DMS153 treated with DMSO at 0.1 percent for 48 hours (cell line): Measurements from ENCODE around the gene NEO1.
"Not testable (repeated sequence)": the region's sequence is repeated elsewhere in the genome, so short reads cannot be mapped to it uniquely, and the experiment has no call there.

Experiments
- DNase-seq: peaks from one replicate; lab custom pipeline; 2025; ENCODE audit not compliant: unreplicated experiment; lab: John Stamatoyannopoulos, UW

The NEO1 gene

DNA sequence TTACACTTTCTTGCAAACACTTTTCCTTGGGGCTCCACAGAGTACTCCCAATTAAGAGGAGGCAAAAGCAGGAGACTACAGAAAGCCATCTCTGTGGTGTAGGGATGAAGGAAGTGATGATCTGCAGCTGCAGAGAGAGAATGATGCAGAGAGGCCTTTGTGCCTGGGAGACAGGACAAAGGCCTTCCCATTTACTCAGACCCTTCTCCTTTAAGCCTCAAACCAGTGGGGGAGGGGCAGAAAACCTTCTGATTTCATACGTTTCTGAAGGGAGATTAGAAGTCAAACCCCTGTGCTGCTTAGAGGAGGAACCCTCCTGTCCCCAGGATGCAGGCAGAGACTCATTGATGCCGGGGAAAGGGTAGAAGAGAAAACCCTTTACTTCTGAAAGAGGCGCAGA lies 130.8 kb downstream of the NEO1 start:
- DNase-seq: no peak

DNA sequence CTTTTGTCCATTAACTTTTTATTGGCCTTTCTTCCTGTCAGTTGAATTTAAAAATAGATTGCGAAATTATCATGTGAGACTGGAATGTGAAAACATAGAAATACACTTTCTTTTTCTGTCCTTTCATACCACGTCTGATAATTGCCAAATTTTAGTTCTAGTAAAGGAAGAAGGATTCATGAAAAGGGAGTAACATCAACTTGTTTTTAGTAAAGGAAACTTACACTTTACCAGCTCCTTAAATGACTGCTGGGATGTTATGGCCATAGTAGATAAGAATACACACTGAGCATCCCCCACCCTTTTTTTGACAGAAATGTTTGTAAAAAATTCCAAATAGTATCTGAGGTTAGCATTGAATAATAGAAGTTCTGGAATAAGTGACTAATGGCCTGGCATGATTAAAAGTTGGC lies 137.9 kb downstream of the NEO1 start:
- DNase-seq: no peak

DNA sequence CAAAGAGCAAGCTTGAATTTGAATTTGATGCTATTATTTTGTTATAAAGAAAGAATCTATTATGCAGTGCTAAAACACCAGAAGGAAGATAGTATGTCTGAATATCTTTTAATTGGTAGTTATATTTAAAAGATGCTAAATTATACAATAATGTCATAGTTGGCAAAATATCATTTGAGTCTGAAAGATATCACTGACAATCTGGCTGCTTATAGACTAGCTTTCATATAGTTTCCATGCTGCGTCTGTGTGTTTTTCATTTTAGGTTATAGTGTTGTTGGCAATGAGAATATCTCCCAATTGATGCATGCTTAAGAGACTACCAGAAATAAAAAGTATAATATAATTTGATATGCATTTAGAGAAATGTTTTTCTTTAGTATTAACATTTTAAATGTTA lies 142.9 kb downstream of the NEO1 start:
- no peak for DNase-seq

DNA sequence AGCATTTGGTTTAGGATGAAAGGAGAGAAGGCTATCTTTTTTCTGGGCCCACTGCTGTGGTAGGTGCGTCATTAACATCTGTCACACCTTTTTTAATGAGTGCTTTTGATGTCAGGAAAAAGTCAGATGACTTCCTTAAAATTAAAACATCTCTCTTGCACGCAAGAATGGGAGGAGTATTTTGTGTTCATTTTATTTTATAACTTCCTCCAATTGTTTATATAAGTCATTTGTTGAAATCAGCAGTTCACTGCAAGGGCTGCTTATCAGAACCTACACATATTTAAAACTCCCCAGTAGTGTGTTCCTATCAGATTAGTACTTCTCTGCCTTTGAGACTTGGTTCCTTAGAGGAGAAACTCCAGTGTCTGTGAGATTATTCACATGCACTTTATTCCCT lies 143.8 kb downstream of the NEO1 start:
- no peak for DNase-seq

DNA sequence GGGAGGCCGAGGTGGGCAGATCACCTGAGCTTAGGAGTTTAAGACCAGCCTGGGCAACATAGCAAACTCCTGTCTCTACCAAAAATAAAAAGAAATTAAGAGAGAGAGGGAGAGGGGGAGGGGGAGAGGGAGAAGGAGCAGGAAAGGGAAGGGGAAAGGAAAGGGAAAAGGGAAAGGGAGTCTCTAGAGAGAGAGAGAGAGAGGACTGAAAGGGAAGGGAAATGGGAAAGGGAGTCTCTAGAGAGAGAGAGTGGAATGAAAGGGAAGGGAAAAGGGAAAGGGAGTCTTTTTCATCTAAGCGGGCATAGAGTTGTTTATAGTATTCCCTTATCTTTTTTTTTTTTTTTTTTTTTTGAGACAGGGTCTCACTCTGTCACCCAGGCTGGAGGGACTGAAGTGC lies 148.1 kb downstream of the NEO1 start:
- no peak for DNase-seq

DNA sequence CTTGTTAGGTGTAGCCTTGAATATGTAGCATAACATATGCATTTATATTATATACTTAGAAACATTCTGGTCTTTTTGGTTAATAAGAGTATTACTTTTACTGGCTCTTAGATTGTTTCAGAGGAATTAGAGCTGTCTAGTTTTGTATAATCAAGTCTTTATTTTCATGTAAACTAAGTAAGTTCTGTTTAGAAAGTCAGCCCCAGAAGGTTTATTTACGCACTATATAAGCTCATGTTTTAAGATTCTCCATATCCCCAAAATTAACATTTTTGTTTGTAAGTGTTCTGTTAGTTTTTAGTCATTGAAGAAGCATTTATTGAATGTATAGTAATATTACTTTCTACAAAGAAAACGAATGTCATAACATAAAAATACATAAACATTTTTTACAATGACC lies 158.4 kb downstream of the NEO1 start:
- no peak for DNase-seq

DNA sequence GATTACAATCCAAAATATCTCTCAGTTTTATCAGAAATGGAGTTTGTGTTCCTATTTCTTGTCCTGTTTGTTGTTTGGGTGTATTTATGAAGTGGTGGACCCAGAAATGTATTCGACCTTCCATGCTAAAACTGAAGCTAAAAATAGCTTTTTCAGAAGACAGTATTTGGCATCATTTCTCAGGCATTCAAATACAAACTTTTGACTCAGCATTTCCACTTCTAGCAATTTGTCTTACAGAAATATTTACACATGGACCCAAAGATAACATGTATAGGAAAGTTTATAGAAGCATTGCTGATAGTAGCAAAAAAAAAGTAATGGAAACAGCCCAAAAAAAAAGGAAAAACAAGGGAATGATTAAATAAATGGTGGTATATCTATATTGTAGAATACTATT lies 160.2 kb downstream of the NEO1 start:
- no peak for DNase-seq

DNA sequence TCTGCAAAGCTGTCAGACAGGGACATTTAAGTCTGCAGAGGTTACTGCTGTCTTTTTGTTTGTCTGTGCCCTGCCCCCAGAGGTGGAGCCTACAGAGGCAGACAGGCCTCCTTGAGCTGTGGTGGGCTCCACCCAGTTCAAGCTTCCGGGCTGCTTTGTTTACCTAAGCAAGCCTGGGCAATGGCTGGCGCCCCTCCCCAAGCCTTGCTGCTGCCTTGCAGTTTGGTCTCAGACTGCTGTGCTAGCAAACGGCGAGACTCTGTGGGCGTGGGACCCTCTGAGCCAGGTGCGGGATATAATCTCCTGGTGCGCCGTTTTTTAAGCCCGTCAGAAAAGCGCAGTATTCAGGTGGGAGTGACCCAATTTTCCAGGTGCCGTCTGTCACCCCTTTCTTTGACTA lies 169.2 kb downstream of the NEO1 start:
- DNase-seq: not testable (repeated sequence)

DNA sequence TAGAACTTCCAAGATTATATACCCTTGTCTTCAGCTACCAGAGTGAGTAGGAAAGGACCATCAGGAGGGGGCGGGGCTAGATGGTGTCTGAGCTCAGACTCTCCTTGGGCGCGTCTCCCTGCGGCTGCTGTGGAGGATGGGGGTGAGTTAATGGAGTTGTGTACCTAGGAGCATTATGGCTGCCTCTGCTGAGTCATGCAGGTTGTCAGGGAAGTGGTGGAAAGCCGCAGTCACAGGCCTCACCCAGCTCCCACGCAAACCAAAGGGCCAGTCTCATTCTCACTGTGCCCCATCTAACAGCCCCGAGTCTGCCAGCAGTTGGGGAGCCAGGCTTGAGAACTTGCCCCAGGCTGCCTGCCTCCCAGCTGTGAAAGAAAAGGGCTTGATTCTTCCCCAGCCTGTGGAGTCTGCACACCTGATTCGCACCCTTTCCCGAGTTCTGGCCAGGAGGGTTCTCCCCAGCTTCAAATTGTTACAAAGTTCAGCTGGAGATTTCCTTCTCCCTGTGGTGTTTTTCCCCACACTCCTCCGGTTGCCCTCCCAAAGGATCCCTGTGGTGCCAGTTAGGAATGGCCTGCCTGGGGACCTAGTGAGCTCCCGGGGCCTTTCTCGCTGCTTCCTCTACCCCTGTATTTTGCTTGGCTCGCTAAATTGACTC lies 173.2 kb downstream of the NEO1 start:
- DNase-seq: no peak

DNA sequence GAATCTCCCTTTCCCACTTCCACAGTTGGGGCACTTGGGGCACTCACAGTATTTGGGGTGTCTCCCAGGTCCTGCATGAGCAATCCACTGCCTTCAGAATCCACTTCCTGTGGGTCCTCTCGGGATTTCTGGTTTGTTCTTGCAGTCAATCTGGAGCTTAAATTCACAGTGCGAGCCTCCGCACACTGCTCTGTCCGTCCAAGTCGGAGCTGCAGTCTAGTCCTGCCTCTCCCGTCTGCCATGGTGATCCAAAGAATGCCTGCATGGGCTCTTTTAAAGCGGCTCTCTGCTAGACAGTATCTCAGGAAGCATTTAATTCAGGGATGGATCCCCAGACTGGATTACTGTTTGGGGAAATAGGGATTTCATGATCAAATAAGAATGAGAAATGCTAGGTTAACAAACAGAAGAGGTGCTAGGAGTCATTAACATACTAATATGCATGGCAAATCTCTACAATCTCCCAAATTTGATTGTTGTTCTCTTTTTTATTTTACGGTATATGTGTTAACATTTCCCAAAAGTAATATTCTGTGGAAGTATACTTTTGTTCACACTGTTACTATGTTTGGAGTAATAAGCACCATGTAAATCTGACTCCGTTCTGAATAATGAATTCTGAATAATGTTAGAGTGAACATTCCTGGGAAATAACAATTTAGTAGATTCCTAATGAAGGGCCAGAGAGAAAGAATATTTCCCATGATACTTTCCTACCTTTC lies 174.0 kb downstream of the NEO1 start:
- DNase-seq: no peak

DNA sequence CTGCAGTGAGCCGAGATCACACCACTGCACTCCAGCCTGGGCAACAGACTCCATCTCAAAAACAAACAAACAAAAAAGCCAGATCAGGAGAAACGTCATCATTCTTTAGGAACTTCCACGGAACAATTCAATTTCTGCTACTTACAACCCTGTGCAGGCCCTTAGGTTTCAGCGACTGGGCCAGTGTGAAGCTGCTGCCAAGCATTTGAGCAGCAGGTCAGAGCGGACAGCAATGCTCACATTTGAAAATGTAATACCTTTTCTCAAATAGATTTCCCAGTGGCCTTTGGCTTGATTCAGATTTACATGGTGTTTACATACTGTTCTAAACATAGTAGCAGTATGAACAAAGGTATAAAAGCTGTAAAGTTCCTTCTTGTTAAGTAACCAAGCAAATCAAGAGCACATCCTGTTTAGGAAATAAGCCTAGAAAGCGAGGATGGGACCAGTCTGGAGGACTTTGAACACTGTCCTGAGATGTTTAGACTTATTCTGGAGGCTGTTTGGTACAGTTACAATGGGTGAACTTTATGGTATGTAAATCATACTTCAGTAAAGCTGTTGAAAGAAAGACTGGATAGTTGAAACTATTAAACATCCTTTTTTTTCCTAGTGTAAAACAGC lies 175.3 kb downstream of the NEO1 start:
- DNase-seq: no peak

DNA sequence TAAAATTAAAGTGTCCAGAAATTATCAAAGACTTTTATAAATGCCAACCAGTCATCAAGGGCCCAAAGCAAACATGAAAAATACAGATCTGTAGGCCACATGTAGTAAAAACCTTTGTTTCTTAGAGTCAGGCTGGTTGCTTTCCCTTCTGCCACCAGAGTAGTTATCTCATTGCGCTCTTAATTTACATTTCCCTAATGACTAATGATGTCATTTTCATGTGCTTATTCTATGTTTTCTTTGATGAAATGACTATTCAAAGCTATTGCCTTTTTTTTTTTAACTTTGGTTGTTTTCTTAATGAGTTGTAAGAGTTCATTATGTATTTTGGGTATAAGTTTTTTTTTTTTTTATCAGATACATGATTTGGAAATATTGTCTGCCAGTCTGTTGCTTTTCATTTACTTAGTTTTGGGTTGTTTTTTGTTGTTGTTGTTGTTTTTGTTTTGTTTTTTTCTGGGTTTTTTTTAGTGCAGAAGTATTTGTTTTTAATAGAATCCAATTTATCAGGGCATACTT lies 175.9 kb downstream of the NEO1 start:
- no peak for DNase-seq

DNA sequence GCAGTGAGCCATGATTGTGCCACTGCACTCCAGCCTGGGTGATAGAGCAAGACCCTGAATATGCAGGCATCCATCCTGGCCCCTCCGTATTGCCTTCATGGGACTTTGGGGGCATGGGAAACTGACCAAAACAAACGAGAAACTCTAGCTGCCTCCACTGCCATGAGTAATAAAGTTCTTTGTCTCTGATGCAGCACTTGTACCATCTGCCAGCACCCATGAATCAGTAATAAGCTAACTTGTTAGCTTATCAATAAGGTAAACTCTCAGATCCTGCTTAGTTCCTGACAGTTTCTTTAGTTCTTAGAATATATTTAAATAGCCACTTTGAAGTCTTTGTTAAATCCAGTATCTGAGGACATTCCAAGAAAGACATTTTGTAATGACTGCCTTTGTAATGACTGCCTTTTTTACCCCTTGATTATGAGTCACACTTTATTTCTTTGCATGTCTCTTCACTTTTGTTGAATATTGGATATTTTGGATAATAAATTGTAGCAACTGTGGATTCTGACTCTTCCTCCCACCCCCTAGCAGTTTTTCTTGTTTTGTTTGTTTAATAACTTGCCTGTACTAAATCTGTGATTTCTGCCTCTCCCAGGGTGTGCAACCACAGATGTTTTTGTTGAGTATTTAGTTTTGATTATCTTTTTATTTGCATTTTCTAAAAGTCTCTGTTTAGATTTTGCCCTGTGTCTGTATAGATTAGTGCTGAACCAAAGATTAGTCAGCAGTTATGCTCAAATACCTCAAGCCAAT lies 179.6 kb downstream of the NEO1 start:
- DNase-seq: no peak

DNA sequence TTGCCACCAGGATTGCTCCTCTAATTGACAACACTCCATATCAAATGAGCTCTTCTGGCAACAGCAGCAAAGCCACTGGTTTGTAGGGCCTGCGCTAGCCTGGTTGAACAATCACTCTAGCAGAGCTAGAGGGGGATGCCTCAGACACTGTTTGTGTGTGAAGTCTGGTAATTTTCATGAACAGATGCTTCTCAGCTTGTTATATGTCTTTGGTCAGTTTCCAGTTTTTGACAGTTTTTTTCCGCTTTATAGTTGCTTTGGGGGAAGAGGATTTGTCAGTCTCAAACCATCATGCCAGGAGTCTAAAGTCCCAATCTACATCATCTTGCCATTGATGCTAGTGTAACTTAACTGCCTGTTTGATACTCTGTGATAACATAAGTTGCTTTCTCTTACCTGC lies 180.5 kb downstream of the NEO1 start:
- DNase-seq: no peak

DNA sequence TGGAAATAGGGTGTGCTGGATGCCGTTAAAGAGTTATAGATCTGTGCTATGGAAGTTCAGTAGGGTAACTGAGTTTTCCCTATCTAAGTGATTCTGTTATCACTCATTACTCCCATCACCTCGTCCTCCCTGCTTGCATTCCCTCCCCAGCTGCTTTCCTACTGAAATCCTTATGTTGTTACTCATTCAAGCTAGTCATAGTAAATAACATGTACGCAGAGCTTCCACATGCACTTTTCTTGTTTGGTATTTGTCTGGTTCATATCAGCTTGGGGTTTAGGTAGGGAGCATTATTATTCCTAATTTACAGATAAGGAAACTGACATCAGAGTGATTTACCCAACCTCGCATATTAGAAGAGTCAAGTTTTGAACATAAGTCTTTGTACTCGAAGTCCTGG lies 181.4 kb downstream of the NEO1 start:
- no peak for DNase-seq

DNA sequence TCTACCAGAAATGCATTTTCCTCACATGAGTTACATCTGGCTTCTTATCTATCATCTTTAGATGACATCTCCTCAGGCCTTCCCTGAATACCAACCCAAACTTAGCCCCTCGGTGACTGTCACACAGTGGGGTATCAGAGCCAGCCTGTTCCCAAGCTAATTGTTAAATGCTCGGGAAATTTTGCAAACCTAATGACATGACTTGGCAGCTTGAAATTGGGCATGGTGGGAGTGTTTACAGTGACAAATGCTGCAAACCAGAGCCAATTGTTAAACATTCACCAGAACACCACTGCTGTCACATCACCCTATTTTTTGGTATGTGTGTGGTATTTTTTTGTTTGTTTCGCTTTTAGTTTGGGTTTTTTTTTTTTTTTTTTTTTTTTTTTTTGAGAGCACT lies 185.6 kb downstream of the NEO1 start:
- no peak for DNase-seq

DNA sequence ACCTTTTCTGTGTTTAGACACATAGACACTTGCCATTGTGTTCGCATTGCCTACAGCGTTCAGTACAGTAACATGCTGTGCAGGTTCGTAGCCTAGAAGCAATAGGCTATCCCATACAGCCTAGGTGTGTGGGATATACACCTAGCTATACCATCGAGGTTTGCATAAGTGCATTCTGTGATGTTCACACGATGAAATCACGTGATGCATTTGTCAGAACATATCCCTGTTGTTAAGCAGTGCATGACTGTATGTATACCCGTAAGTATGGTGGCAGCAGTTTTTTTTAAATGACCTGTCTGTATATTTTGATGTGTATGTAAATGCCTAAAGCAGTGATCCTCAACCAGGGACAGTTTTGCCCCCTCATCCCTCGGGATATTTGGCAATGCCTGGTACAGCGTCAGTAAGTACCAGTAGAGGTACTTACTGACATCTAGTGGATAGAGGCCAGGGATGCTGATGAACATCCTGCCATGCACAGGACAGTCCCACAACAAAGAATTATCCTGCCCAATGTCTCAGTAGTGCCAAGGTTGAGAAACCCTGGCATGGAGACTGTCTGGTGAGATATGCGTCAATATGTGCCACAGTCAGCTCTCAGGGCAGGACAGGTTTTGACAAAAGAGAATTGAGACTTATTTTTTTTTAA lies 187.4 kb downstream of the NEO1 start:
- no peak for DNase-seq

DNA sequence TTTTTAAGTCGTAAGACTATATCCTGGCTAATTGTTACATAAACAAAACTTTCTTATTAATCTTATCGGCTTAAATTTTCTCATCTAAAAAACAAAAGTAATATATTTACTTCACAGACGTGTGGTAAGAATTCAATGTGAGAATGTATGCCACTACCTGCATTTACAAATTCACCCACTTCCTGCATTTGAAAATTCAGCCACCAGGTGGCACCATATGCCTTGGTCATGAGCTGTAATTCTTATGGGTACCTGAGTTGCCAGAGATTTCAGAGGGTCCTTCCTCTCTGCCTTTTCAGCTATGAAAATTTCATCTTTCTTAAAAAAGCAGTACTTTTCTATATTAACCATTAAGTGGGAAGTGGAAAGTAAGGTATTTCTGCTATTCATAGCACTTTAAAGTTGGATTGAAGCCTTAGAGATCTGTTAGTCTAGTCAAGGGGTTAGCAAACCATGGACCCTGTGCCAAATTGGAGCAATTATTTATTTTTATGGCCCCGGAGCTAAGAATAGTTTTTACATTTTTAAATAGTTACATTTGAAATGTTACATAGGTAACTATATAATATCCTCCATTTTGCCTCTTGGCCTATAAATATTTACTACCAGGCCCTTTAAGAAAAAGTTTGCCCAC lies 188.7 kb downstream of the NEO1 start:
- no peak for DNase-seq

DNA sequence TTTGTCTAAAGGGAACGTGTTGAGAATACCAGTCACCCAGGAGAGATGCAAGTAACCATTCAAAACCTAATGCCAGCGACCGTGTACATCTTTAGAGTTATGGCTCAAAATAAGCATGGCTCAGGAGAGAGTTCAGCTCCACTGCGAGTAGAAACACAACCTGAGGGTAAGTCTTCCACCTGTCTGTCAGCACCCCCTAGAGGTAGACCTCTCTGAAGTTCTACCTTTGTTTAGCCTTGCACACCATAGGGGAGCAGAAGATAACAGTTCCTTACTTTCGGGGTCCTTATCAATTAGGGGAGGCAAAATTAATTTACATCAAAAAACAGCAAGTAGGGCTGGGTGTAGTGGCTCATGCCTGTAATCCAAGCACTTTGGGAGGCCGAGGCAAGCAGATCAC lies 192.1 kb downstream of the NEO1 start:
- no peak for DNase-seq

DNA sequence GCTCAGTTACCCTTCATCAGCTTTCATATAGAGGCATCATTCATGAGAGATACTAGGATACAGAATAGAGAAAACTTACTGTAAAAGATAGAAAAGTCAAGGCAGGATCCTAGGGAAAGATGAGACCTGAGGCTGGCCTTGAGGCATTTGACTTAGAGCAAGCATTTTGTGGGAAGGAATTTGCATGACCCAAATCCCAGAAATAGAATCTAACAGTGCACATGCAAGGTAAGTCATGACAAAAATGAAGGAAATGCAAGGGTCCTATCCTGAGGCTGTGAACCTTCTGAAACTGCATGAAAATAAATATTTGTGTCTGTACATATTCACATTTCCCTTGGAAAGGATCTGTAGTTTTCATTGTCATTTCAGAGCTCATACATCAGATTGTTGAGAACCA lies 194.2 kb downstream of the NEO1 start:
- DNase-seq: no peak

DNA sequence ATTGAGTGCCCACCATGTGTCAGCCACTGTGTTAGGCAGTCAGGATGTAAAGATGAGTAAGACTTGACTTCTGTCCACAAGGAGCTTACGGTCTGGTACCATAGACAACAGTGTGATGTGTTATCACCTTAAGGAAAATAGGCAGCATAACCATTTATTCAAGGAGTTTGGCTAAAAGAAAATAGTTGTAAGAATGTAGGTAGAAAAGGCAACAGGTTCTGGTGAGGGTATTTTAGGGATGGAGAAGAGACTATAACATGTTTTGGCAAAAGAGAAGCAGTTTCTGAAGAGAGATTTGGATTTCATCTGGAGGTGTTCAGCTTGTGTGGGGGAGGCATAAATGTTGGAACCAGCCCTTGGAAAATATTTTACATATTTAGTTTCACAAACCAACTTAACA lies 194.6 kb downstream of the NEO1 start:
- no peak for DNase-seq
